MCF 10A (cell line): ENCODE results near the gene KLF9. TPM values are rescaled to one million over a fixed set of nuclear protein-coding genes. Genes with fewer than 3 reads are reported as not detected.

Experiments used
- BruUV-seq: library from RNA; stranded (reverse); fragments of 400-500 nt; replicated peaks from 2 replicates; lab custom pipeline; 2021; lab: Mats Ljungman, UMichigan
- CTCF ChIA-PET: fragments of 300-600 bp; sonication (Branson Sonifier 250); formaldehyde crosslinking; extraction: SDS; loops from one replicate; lab custom pipeline; 2021; ENCODE audit warnings: antibody characterized with exemption, inconsistent platforms; lab: Yijun Ruan, JAX
- POLR2A ChIA-PET: fragments of 300-600, 350-650 bp; sonication (Branson Sonifier 250); formaldehyde crosslinking; extraction: SDS; loops from one replicate; lab custom pipeline; 2020; ENCODE audit warnings: antibody characterized with exemption, inconsistent platforms; lab: Yijun Ruan, JAX
- DNase-seq: peaks from one replicate; pipeline ENCODE4 v3.0.0-alpha.2; 2018; ENCODE audit not compliant: unreplicated experiment
- H3K27ac Mint-ChIP-seq: one replicate; pipeline ENCODE4 v1.8.0; 2022; ENCODE audit warnings: mild to moderate bottlenecking, low read depth, mixed read lengths; ENCODE audit not compliant: unreplicated experiment
- H3K27me3 Mint-ChIP-seq: one replicate; pipeline ENCODE4 v1.8.0; 2022; ENCODE audit warnings: mixed read lengths; ENCODE audit not compliant: insufficient read depth, unreplicated experiment
- H3K36me3 Mint-ChIP-seq: one replicate; pipeline ENCODE4 v1.8.0; 2022; ENCODE audit warnings: mild to moderate bottlenecking, moderate library complexity, mixed read lengths; ENCODE audit not compliant: insufficient read depth, unreplicated experiment
- H3K4me1 Mint-ChIP-seq: one replicate; pipeline ENCODE4 v1.8.0; 2022; ENCODE audit warnings: mixed read lengths; ENCODE audit not compliant: insufficient read depth, unreplicated experiment
- H3K4me3 Mint-ChIP-seq: one replicate; pipeline ENCODE4 v1.8.0; 2022; ENCODE audit warnings: mild to moderate bottlenecking, moderate library complexity, mixed read lengths; ENCODE audit not compliant: unreplicated experiment
- H3K9me3 Mint-ChIP-seq: one replicate; pipeline ENCODE4 v1.8.0; 2022; ENCODE audit warnings: mixed read lengths; ENCODE audit not compliant: unreplicated experiment
- CTCF ChIP-seq: fragments of 200-600 bp; IDR thresholded peaks from one replicate; pipeline ENCODE4 v1.8.0; 2022; ENCODE audit warnings: antibody characterized with exemption, mild to moderate bottlenecking; ENCODE audit not compliant: unreplicated experiment
- intact Hi-C: fragments of 100-400 bp; cut with micrococcal nuclease; formaldehyde crosslinking; loops from 2 replicates; pipeline ENCODE4 v1.14.1; 2022
- total RNA-seq: library from RNA; stranded (reverse); gene quantifications from 2 replicates; pipeline ENCODE4 v1.2.3, GENCODE V29; 2022

KLF9 gene
- total RNA-seq, 1 experiment from 2014 or later = 5.9 TPM

GRCh38 chr9:70425192-70425591, 10.7 kb upstream of the KLF9 start:
- no TSS peak for BruUV-seq
- peaks cover 30% of the 10 kb centered on the region for H3K4me1 Mint-ChIP-seq
- CTCF ChIA-PET = interaction anchor here (0.5 to 1.7 kb wide), 5 partner anchors 22 to 177 kb away, joined by 3 to 4 read pairs (median 3); no protein-coding TSS in a partner anchor
- H3K27ac Mint-ChIP-seq = no peak overlapping the region
- H3K36me3 Mint-ChIP-seq = no peaks in the 10 kb centered on the region
- no peak for TF ChIP-seq CTCF
- DNase-seq = no peak
- POLR2A ChIA-PET = interaction anchor here (0.7 to 1.1 kb wide), 3 partner anchors 24 to 56 kb away, joined by 3 to 4 read pairs (median 4); no protein-coding TSS in a partner anchor
- H3K9me3 Mint-ChIP-seq = no peaks in the 10 kb centered on the region
- no peaks in the 10 kb centered on the region for H3K27me3 Mint-ChIP-seq
- H3K4me3 Mint-ChIP-seq = no peak overlapping the region
- intact Hi-C loops = no loop called here

- Mint-ChIP-seq H3K27me3 (no peaks in the 10 kb centered on the region), H3K36me3 (no peaks in the 10 kb centered on the region), H3K4me1 (peaks cover 24% of the 10 kb centered on the region), H3K27ac (peak overlapping the region; percentile 99), H3K4me3 (no peak overlapping the region), H3K9me3 (no peaks in the 10 kb centered on the region)
- no peak for TF ChIP-seq CTCF
- DNase-seq = no peak
- POLR2A ChIA-PET = interaction anchor here (0.6 to 8.9 kb wide), 10 partner anchors 11 to 178 kb away, joined by 3 to 213 read pairs (median 14); no protein-coding TSS in a partner anchor
- CTCF ChIA-PET = interaction anchor here (0.5 to 5.7 kb wide), 5 partner anchors 16 to 179 kb away, joined by 3 to 56 read pairs (median 3); no protein-coding TSS in a partner anchor
- intact Hi-C loops = no loop called here
- no TSS peak for BruUV-seq
These were observed 8.1 kb upstream of the KLF9 start for GRCh38 chr9:70422371-70423043.

- TF ChIP-seq CTCF = no peak
- H3K4me1 Mint-ChIP-seq = peaks cover 24% of the 10 kb centered on the region
- peak overlapping the region; percentile 99 for H3K27ac Mint-ChIP-seq
- CTCF ChIA-PET = interaction anchor here (0.6 to 5.7 kb wide), 15 partner anchors 9 to 920 kb away, joined by 3 to 56 read pairs (median 4); no protein-coding TSS in a partner anchor
- H3K27me3 Mint-ChIP-seq = no peaks in the 10 kb centered on the region
- no TSS peak for BruUV-seq
- H3K36me3 Mint-ChIP-seq = no peaks in the 10 kb centered on the region
- no peak for DNase-seq
- POLR2A ChIA-PET = interaction anchor here (0.7 to 8.9 kb wide), 29 partner anchors 9 to 1617 kb away, joined by 3 to 213 read pairs (median 5); partner anchors contain the start of gene SMC5
- intact Hi-C loops = loop anchor here (2.0 kb wide), 1 partner anchor 15 kb away; no protein-coding TSS in a partner anchor
- peak overlapping the region; percentile 75 for H3K4me3 Mint-ChIP-seq
- no peaks in the 10 kb centered on the region for H3K9me3 Mint-ChIP-seq
These were observed 7.1 kb upstream of the KLF9 start for GRCh38 chr9:70421272-70422180.
